HG02938 (cell line): ENCODE results near the gene DDX39B.

Source experiments
- ATAC-seq: cut with Tn5 transposase; IDR thresholded peaks from one replicate; pipeline ENCODE4 v1.9.1; 2021; ENCODE audit warnings: mild to moderate bottlenecking, moderate library complexity; ENCODE audit not compliant: unreplicated experiment

DDX39B gene

DNA sequence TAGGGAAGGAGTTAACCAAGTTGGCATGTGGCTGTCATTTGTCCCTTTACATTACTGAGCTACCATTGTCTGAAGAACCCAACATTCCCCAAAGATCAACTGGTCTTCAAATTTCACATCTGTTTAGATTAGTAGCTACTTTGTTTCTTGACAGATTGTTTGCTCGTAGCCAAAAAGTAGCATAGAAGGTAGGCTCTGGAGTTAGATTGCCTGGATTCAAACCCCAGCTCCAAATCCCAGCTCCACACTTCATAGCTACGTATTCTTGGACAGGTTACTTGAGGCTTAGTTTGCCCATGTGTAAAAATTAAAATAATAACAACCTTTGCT, 6.7 kb upstream of the DDX39B start:
- no peak for ATAC-seq

DNA sequence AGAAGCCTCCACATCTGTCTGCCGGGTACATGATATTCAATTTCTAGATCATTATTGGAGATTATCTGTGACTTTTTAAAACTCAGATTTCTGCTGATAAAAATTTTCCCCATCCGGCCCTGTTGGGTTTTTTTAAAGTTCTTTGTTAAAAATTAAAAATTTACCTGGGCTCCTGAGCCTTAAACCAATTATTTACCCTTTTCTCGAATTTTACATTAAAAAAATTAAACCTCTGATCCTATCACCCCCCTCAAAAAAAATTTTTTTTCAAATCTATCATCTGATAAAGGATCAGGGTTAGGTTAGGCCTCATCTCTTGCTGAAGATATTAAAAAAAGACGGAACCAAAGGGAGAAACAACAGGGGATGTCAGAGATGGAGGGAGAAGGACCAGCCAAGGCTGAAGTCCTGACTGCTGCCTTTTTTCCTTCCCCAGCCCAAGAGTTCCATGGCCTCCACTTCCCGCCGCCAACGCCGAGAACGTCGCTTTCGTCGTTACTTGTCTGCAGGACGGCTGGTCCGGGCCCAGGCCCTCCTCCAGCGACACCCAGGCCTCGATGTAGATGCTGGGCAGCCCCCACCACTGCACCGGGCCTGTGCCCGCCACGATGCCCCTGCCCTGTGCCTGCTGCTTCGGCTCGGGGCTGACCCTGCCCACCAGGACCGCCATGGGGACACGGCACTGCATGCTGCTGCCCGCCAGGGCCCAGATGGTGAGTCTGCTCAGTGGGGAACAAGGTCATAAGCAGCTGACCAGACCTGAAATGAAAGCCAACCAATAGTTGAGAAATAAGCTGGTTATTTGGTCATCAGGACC, 6.1 kb upstream of the DDX39B start:
- no peak for ATAC-seq

DNA sequence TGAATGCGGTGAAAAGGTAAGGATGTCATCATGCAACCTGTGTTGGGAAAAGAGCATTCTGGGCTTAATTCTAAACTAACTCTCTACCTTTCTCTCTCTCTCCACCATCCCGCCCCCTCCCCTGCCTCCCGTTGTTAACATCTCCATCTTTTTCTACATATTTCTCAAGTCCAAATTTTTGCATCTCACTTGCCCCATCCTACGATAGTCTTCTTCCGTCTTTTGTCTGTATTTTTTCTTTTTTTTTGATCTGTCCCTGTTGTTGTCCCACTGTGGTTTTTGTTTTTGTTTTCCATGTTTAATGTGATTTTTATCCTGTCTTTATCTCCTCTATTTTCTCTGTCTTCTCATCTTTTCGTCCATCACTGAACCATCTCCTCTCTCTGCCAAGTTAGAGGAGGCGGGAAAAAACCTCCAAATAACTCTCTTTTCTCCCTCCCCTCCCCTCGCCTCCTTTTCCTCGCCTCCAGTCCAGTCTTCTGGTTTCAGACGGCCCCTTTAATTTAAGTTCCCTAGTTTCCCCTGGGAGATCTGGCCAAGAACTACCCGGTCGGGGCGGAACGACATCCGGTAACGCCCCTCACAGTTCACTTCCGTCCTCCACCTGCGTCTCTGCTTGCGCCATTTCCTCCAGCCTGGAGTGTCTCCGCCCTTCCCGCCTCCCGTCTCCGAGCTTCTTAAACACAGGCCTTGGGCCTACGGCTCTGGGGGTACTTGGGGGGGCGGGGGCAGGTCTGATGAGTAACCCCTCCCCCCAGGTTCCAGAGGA, 5.3 kb upstream of the DDX39B start, which contains the start of gene NFKBIL1:
NFKBIL1 (plus strand) TSS at position 651 of the 769 bp plus-strand sequence; CDS start at position 738, 87 bp downstream.
- ATAC-seq, result peak; percentile 63

DNA sequence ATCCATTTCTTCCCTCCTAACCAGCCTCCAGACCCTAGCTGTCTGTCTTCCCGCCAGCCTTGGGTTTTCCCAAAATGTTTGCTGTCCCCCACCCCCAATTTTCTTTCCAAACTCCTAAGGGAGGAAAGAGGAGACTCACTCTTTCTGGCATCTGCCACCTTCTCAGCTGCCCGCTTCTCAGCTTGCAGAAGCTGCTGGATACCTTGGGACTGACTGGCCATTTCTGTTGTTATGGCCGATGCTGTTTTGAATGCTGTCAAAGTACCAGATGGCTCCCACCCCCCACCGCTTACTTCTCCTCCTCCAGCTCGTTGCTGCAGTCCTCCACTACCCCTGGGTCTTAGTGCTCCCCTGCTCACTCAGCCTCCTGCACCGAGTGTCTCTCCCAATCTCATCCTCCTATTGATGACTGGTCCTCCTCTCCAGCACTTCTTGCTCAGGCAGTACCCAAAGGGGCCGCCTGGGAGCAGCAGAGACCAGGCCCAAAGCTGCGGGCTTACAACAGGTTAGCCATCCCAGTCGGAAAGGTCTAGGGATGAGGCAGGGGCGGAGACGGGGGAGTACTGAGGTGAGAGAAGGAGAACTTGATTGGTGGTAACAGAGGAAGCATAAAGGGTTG, 4.6 kb upstream of the DDX39B start, which contains the start of gene ATP6V1G2:
ATP6V1G2 (minus strand) TSS at position 270 of the 619 bp plus-strand sequence; CDS start at position 221, 49 bp downstream.
- peak; percentile 38 for ATAC-seq

DNA sequence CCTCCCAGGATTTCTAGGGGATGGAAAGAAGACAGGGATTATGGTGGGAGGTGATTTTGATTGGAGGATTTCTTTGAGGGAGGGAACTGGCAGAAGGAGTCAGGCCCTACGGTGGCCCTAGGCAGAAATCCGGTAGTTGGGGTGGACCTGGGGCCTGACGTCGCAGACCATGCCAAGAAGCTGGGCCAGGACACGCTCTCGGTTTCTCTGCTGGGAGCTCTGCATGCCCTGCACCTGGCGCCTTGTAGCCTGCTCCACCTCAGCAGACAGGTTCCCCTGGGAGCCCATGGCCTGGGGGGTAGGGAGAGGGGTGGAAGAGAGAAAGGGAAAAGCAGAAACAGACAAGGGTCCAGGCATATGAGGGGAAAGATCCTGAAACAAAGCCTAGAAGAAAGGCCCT, 3.5 kb upstream of the DDX39B start:
- no peak for ATAC-seq

GRCh38 chr6:31544676-31545075, 2.9 kb upstream of the DDX39B start:
- ATAC-seq, result no peak

DNA sequence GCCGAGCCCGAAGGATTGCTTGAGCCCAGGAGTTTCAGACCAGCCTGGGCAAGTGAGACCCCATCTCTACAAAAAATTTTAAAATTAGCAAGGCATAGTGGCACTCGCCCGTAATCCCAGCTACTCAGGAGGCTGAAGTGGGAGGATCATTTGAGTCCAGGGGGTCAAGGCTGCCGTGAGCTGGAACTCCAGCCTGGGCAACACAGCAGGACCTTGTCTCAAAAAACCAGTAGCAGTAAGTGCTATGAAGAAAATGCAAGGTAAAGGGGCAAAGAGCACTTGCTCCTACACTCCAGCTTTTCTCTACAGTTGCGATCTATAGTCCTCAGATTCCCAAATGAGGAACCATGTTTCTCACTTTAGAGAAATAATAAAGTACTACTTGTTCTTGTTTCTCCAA, 1.8 kb upstream of the DDX39B start:
- no peak for ATAC-seq

DNA sequence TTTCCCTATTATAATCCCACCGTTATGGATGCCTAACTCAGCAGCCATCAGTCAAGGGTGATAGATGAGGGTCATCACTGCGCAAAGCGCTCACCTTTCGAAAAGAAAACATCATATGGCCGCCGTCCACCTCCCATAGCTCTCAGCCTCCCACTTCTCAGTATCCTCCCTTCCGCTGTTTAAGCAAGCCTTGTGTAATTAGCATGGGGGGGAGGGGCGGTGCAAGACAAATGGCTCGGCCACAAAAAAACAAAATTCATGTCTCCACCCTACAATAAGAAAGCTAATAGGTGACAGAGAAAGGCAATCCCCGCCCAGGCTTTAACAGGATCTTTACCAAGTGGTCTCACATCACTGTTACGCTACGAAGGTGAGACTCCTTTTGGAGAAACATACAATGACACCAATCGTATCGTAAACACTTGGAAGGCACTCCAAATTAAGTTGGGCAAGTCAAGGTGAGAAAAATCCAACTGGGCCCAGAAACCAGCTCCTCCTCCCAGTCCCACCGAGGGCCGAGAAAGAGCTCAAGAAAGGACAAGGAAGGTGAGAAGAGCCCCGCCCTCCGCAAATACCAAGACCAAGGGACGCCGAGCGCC, 645 bp downstream of the DDX39B start:
- ATAC-seq, result no peak

GRCh38 chr6:31540640-31541039, 1.2 kb downstream of the DDX39B start:
- no peak for ATAC-seq

GRCh38 chr6:31538805-31539400, 2.9 kb downstream of the DDX39B start:
- no peak for ATAC-seq

DNA sequence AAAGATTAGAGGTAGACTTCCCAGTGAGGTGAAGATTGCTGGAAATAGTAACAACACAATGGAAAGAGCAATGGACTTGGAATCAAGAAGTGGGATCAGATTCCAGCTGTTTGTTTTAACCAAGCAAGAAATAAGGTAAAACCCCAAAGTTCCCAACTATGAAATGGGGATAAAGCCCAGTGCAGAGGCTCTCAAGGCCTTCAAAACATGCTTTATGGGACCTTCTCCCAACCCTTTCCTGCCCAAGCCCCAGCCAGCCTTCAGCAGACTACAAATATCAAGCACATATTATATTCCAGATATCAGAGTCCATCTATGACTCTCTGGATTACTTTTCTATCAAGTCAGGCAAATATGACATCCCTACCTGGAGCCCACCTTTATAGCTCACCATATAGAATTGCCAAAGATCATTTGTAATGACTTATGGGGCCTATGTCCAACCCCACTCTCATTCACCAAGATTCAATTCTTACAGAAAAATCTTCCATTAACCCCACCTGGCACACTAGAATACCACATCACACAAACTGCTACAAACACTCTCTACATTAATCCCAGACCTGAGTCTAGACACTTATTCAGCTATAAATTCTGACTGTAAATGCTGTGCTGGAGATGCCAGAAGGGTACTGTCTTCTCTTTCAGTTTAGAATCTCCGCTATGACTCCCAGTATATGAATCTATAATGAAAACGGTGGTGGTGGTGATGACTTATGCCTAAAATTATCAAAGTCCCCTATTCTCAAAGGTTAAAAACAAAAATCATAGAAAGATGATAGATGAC, 6.1 kb downstream of the DDX39B start:
- no peak for ATAC-seq

DNA sequence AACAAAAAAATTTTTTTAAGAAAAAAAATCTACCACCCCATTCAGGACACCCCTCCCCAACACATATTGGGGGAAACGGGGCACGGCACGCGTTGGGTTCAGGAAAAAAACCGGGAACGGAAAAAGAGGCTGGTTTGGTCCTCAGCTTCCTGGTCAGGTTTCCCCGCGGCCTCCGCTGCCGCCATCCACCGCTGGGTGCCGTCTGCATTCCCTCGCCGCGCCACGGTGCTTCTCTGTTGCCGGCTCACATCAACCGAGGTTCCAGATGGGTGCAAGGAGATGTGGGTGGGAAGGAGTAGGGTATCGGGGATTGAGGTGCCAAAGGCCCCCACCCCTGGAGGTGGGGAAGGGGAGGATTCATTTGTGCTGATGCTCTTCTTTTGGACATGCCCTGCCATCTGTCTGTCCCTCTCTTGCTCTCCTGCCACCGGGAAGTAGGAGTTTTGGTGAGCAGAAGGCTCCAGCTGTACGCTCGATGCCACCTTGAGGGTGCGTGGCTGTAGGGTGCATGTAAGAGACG, 7.2 kb downstream of the DDX39B start:
- no peak for ATAC-seq

DNA sequence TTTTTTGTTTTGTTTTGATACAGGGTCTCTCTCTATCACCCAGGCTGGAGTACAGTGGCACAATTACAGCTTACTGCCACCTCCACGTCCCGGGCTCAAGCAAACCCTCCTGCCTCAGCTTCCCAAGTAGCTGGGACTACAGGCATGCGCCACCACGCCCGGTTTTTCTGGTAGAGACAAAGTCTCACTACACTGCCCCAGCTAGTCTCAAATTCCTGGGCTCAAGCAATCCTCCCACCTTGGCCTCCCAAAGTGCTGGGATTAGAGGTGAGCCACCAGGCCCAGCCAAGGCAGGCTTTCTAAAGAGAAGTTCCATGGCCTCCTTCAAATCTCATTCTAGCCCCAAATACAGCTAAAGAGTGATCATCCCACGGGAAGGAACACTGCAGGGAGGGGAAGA, 7.8 kb downstream of the DDX39B start:
- no peak for ATAC-seq

- no peak for ATAC-seq
These were observed 8.4 kb downstream of the DDX39B start for GRCh38 chr6:31533455-31533841.

DNA sequence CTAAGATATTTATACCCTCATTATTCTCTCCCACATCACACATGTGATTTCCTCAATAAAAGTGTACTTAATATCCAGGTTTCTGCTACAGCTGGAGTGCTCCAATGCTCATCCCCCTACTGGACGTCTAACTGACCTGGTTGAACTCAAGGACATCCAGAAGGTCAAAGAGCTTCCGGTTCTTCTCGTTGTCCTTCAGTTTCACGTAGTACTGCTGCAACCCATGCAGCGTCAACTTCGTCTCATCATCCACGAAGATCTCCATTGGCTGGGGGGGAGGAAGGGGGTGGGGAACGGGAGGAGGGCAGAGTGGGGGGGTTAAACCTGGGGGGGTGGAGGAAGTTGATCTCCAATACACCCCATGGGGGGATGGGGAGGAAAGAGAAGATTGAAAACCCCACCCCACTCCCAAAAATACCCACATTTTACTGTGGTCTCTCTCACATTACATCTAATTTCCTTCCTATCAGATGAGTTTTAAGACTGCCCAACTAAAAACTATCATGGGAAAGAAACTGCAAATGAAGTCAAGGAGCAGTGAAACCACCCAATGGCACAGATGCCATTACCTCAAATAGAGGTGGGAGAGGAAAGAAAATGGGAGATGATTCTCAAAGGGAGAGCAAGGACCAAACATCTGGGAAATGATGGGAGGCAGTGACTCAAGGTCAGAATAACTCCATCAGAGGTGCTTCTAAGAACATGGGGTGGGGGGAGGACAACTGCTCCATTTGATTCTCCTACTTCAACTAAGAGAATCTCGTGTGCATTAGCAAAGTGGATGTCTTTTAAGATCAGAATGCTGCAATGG, 9.0 kb downstream of the DDX39B start:
- no peak for ATAC-seq

- ATAC-seq, result no peak
These were observed 9.8 kb downstream of the DDX39B start for GRCh38 chr6:31531771-31532643.

DNA sequence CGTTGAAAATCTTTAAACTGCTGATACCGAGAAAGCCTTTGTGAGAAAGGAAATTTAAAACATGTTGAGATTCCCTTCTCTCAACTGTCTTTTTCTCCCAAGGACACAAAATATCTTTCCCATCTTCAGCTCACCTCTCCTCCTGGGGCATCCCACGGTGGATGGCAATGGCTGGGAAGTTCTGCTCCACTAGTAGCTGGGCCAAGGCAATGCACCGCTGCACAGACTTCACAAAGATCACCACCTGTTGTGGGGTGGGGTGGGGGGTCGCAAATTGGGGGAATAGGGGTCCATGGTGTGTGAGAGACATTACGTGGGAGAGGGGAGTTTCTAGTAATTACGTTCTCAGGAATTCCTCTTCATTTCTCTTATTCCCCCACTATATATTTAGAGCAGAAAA, 10.6 kb downstream of the DDX39B start:
- ATAC-seq, result no peak

- ATAC-seq, result no peak
These were observed 11.1 kb downstream of the DDX39B start for GRCh38 chr6:31530659-31531058.
